Measurements from ENCODE around the gene TRIO. TPM values are rescaled to one million over a fixed set of nuclear protein-coding genes. Genes with fewer than 3 reads are reported as not detected.

The TRIO gene
- total and polyA plus RNA-seq, 10 of the 15 experiments (the other 5 are each of a cell fraction or from before 2014, with no cell fraction given), result 5.1 to 96.4 (median 44.6) TPM

GRCh38 chr5:14211818-14212803 is 69.0 kb downstream of the TRIO start:
- H3K4me2 ChIP-seq (ENCODE audit: control insufficient read depth, insufficient read depth), result peak overlapping the region; percentile 96
- ATAC-seq, result peak; percentile 46
- WGBS (ENCODE audit: insufficient coverage, insufficient replicate concordance, low lambda C conversion rate, missing lambda C conversion rate), result 0% methylated on average over 5 of the region's 5 CpGs
- BruUV-seq (replicated peaks), result TSS peak; percentile 54
- no peaks in the 10 kb centered on the region for H4K20me1 ChIP-seq (ENCODE audit: control insufficient read depth, insufficient read depth)
- peaks cover 66% of the 10 kb centered on the region for H3K4me1 ChIP-seq (ENCODE audit: control insufficient read depth, insufficient read depth, low read length)
- H3K4me3 ChIP-seq, result peak overlapping the region; percentile 37; the same call in 1 of the 2 replicates
- ChIA-PET RAD21 (ENCODE audit: unreplicated experiment) (interaction anchor here (0.8 to 12.4 kb wide), 23 partner anchors 9 to 437 kb away, joined by 3 to 373 read pairs (median 7); partner anchors contain the start of gene TRIO), CTCF (interaction anchor here (0.6 to 9.7 kb wide), 18 partner anchors 8 to 220 kb away, joined by 3 to 118 read pairs (median 4); no protein-coding TSS in a partner anchor), POLR2A (interaction anchor here (0.6 to 12.4 kb wide), 19 partner anchors 9 to 204 kb away, joined by 3 to 347 read pairs (median 6); partner anchors contain the start of gene TRIO), SMC1A (ENCODE audit: uncharacterized antibody, unreplicated experiment) (interaction anchor here (0.6 to 14.5 kb wide), 16 partner anchors 8 to 103 kb away, joined by 3 to 225 read pairs (median 13); partner anchors contain the start of gene TRIO)
- no peaks in the 10 kb centered on the region for H3K9me3 ChIP-seq (replicated peaks; ENCODE audit: control insufficient read depth, insufficient read depth, low read length)
- in situ Hi-C loops (cut with MboI) (loop anchor here (5.0 kb wide), 1 partner anchor 105 kb away; no protein-coding TSS in a partner anchor), intact Hi-C loops (cut with micrococcal nuclease; ENCODE audit: unreplicated experiment) (loop anchor here (1.0 to 5.0 kb wide), 2 partner anchors 104 to 220 kb away; no protein-coding TSS in a partner anchor)
- peak overlapping the region; percentile 40; the same call in 1 of the 2 replicates for H2AFZ ChIP-seq (ENCODE audit: control insufficient read depth, low read depth, low read length)
- H3K79me2 ChIP-seq (ENCODE audit: control insufficient read depth, insufficient read depth, low read length), result peaks cover 97% of the 10 kb centered on the region
- no peaks in the 10 kb centered on the region for H3K27me3 ChIP-seq (replicated peaks in 1 of 2; ENCODE audit: control insufficient read depth in 2 of 2, insufficient read depth in 2 of 2, low read length in 1 of 2)
- peak; percentile 83 for DNase-seq (ENCODE audit: low read depth, low spot score)
- H3K9ac ChIP-seq (ENCODE audit: control insufficient read depth, insufficient read depth, low read length), result peak overlapping the region; percentile 59
- no peak for FAIRE-seq
- H3K36me3 ChIP-seq (ENCODE audit: control insufficient read depth in 2 of 2, insufficient read depth in 2 of 2, low read length in 1 of 2), result no peaks in the 10 kb centered on the region; a peak in 1 of 4 replicates
- peak overlapping the region; percentile 94 for H3K27ac ChIP-seq (ENCODE audit: control insufficient read depth, insufficient read depth)
- no peak for TF ChIP-seq ZSCAN29 (IDR thresholded peaks at IDR 0.05)
- no peak for TF ChIP-seq NRF1 (conservative IDR thresholded peaks at IDR 0.05; ENCODE audit: low read depth, low read length)
- no peak for TF ChIP-seq USF2 (IDR thresholded peaks at IDR 0.05; ENCODE audit: borderline replicate concordance, low read depth, low read length)
- no peak for TF ChIP-seq NFYA (IDR thresholded peaks at IDR 0.05; ENCODE audit: borderline replicate concordance, low read depth, low read length)
- peak; percentile 83 for TF ChIP-seq POLR2AphosphoS5 (IDR thresholded peaks at IDR 0.05; ENCODE audit: low read length)
- TF ChIP-seq MTA2 (IDR thresholded peaks at IDR 0.05; ENCODE audit: low read depth), result 0 out of 2 replicates have a peak, but pooled peaks have one; percentile 8
- no peak for TF ChIP-seq ASH2L (IDR thresholded peaks at IDR 0.05; ENCODE audit: borderline replicate concordance, low read depth)
- no peak for TF ChIP-seq SIN3A (IDR thresholded peaks at IDR 0.05; ENCODE audit: low read depth, low read length)
- TF ChIP-seq NFIC (IDR thresholded peaks at IDR 0.05; ENCODE audit: low read depth, low read length), result no peak
- TF ChIP-seq MTA3 (IDR thresholded peaks at IDR 0.05; ENCODE audit: borderline replicate concordance, low read length), result 0 out of 2 replicates have a peak, but pooled peaks have one; percentile 21
- no peak for TF ChIP-seq RCOR1 (conservative IDR thresholded peaks at IDR 0.05; ENCODE audit: low read depth, low read length)
- 0 out of 2 replicates have a peak, but pooled peaks have one; percentile 33 for TF ChIP-seq PRDM15 (CRISPR knock-in tag; IDR thresholded peaks at IDR 0.05)
- TF ChIP-seq CHD4 (IDR thresholded peaks at IDR 0.05), result no peak
